ENCODE results near the gene RBM24.

- TF ChIP-seq CTCF (IDR thresholded peaks at IDR 0.05; ENCODE audit: insufficient read depth, low read length): no peak
- TF ChIP-seq GABPA (IDR thresholded peaks at IDR 0.05; ENCODE audit: low read depth): no peak
- TF ChIP-seq POLR2AphosphoS5 (IDR thresholded peaks at IDR 0.05; ENCODE audit: low read depth): no peak
- TF ChIP-seq, protein P1, sequence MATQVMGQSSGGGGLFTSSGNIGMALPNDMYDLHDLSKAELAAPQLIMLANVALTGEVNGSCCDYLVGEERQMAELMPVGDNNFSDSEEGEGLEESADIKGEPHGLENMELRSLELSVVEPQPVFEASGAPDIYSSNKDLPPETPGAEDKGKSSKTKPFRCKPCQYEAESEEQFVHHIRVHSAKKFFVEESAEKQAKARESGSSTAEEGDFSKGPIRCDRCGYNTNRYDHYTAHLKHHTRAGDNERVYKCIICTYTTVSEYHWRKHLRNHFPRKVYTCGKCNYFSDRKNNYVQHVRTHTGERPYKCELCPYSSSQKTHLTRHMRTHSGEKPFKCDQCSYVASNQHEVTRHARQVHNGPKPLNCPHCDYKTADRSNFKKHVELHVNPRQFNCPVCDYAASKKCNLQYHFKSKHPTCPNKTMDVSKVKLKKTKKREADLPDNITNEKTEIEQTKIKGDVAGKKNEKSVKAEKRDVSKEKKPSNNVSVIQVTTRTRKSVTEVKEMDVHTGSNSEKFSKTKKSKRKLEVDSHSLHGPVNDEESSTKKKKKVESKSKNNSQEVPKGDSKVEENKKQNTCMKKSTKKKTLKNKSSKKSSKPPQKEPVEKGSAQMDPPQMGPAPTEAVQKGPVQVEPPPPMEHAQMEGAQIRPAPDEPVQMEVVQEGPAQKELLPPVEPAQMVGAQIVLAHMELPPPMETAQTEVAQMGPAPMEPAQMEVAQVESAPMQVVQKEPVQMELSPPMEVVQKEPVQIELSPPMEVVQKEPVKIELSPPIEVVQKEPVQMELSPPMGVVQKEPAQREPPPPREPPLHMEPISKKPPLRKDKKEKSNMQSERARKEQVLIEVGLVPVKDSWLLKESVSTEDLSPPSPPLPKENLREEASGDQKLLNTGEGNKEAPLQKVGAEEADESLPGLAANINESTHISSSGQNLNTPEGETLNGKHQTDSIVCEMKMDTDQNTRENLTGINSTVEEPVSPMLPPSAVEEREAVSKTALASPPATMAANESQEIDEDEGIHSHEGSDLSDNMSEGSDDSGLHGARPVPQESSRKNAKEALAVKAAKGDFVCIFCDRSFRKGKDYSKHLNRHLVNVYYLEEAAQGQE (IDR thresholded peaks at IDR 0.05; ENCODE audit: insufficient replicate concordance, low read depth): no peak
- TF ChIP-seq SPI1 (IDR thresholded peaks at IDR 0.05; ENCODE audit: borderline replicate concordance, low read depth): no peak
These were observed 60.7 kb downstream of the RBM24 start for GRCh38 chr6:17341891-17342290.

Data from HL-60 (cell line).